CD14-positive monocyte (primary cell): ENCODE data around the gene STK36. TPM values are rescaled to one million over a fixed set of nuclear protein-coding genes. Genes with fewer than 3 reads are reported as not detected.

Experiments
- DNase-seq, 3 donors: peaks; one replicate each; pipeline ENCODE4 v3.0.0-alpha.2; 2011 to 2022
- H2AFZ ChIP-seq: 2 replicates; pipeline ENCODE4 v1.6.0; 2012; ENCODE audit warnings: mild to moderate bottlenecking, low read depth, low read length, inconsistent platforms; ENCODE audit not compliant: insufficient read depth, poor library complexity, severe bottlenecking
- H3K27ac ChIP-seq, 2 donors: 1 replicate in 1 of 2; 2 replicates in 1 of 2; pipeline ENCODE4 v1.5.1; 2012 to 2013; ENCODE audit warnings: low read length in 2 of 2, control low read depth in 1 of 2, inconsistent platforms in 1 of 2, low read depth in 1 of 2, mild to moderate bottlenecking in 1 of 2
- H3K27me3 ChIP-seq, 2 donors: one replicate each; pipeline versions ENCODE4 v1.6.0 to v1.6.1; 2011 to 2013; ENCODE audit warnings: low read length in 2 of 2; ENCODE audit not compliant: control insufficient read depth in 2 of 2, insufficient read depth in 2 of 2
- H3K36me3 ChIP-seq, 2 donors: replicated peaks in 1 of 2; 1 replicate in 1 of 2; 2 replicates in 1 of 2; pipeline versions ENCODE4 v1.5.1 to v1.6.1; 2012 to 2013; ENCODE audit warnings: low read length in 2 of 2, control low read depth in 1 of 2, inconsistent platforms in 1 of 2, mild to moderate bottlenecking in 1 of 2; ENCODE audit not compliant: insufficient read depth in 2 of 2, control insufficient read depth in 1 of 2
- H3K4me1 ChIP-seq, 2 donors: 1 replicate in 1 of 2; 2 replicates in 1 of 2; pipeline versions ENCODE4 v1.5.1 to v1.6.1; 2012 to 2013; ENCODE audit warnings: low read length in 2 of 2, control low read depth in 1 of 2, inconsistent platforms in 1 of 2, mild to moderate bottlenecking in 1 of 2, moderate library complexity in 1 of 2; ENCODE audit not compliant: insufficient read depth in 2 of 2, control insufficient read depth in 1 of 2
- H3K4me2 ChIP-seq: replicated peaks from 2 replicates; pipeline ENCODE3; 2012; ENCODE audit warnings: low read length, moderate library complexity, mild to moderate bottlenecking; ENCODE audit not compliant: poor library complexity, severe bottlenecking; ENCODE audit errors: extremely low read depth
- H3K4me3 ChIP-seq, 3 experiments: fragments of 200-600 bp in 1 of 3; sonication (generic) in 1 of 3; replicated peaks in 1 of 3; 1 replicate in 2 of 3; 2 replicates in 1 of 3; pipeline ENCODE4 v1.5.1; 2011 to 2013; ENCODE audit warnings: low read length in 3 of 3, mild to moderate bottlenecking in 3 of 3, control low read depth in 2 of 3, low read depth in 2 of 3, inconsistent platforms in 1 of 3, moderate library complexity in 1 of 3
- H3K79me2 ChIP-seq: 2 replicates; pipeline ENCODE4 v1.6.0; 2012; ENCODE audit warnings: mild to moderate bottlenecking, control low read depth, inconsistent platforms, low read length, moderate library complexity; ENCODE audit not compliant: insufficient read depth
- H3K9ac ChIP-seq: 2 replicates; pipeline ENCODE4 v1.6.0; 2017; ENCODE audit warnings: low read length, mild to moderate bottlenecking; ENCODE audit not compliant: insufficient read depth, poor library complexity, severe bottlenecking
- H3K9me3 ChIP-seq, 2 donors: replicated peaks in 1 of 2; 1 replicate in 1 of 2; 2 replicates in 1 of 2; pipeline versions ENCODE4 v1.5.1 to v1.6.1; 2012 to 2013; ENCODE audit warnings: low read length in 2 of 2, control low read depth in 1 of 2; ENCODE audit not compliant: control insufficient read depth in 1 of 2, insufficient read depth in 1 of 2
- H4K20me1 ChIP-seq: 2 replicates; pipeline ENCODE4 v1.6.0; 2012; ENCODE audit warnings: mild to moderate bottlenecking, low read length, control low read depth, moderate library complexity; ENCODE audit not compliant: insufficient read depth
- H3K27ac Mint-ChIP-seq, 7 donors: one replicate each; pipeline ENCODE4 v1.8.0; 2020; ENCODE audit warnings: mild to moderate bottlenecking in 7 of 7, mixed read lengths in 7 of 7, moderate library complexity in 6 of 7, inconsistent platforms in 2 of 7
- H3K27me3 Mint-ChIP-seq, 3 donors: one replicate each; pipeline ENCODE4 v1.8.0; 2021 to 2022; ENCODE audit warnings: low read depth in 3 of 3, mild to moderate bottlenecking in 3 of 3, mixed read lengths in 3 of 3, moderate library complexity in 3 of 3, inconsistent platforms in 1 of 3
- H3K36me3 Mint-ChIP-seq, 2 donors: one replicate each; pipeline ENCODE4 v1.8.0; 2020; ENCODE audit warnings: mixed read lengths in 2 of 2, inconsistent platforms in 1 of 2, mild to moderate bottlenecking in 1 of 2
- H3K4me1 Mint-ChIP-seq: one replicate; pipeline ENCODE4 v1.8.0; 2020; ENCODE audit warnings: mild to moderate bottlenecking, mixed read lengths
- H3K4me3 Mint-ChIP-seq, 2 donors: one replicate each; pipeline ENCODE4 v1.8.0; 2020; ENCODE audit warnings: mild to moderate bottlenecking in 2 of 2, mixed read lengths in 2 of 2, moderate library complexity in 1 of 2
- H3K9me3 Mint-ChIP-seq, 7 donors: one replicate each; pipeline ENCODE4 v1.8.0; 2020 to 2022; ENCODE audit warnings: mixed read lengths in 7 of 7, mild to moderate bottlenecking in 6 of 7, moderate library complexity in 6 of 7, inconsistent platforms in 2 of 7
- WGBS: methylation state at CpG from one replicate; pipeline ENCODE4 v1.1.5; 2013; ENCODE audit warnings: missing lambda C conversion rate; ENCODE audit not compliant: insufficient coverage; 5-methylcytosine and 5-hydroxymethylcytosine counted together
- intact Hi-C, 2 donors: fragments of 100-400 bp; cut with micrococcal nuclease; formaldehyde crosslinking; loops; one replicate each; pipeline versions ENCODE4 v1.15.0 to v1.15.1; 2023
- polyA plus RNA-seq, 3 donors: library from polyadenylated mRNA; depleted of rRNA in 1 of 3; unstranded in 2 of 3; stranded (reverse) in 1 of 3; fragments of 300-500 nt in 2 of 3; fragments of >200 nt in 1 of 3; fragmentation: Illumina TruSeq in 2 of 3; gene quantifications; 1 replicate in 2 of 3; 2 replicates in 1 of 3; pipeline ENCODE4 v1.2.3, GENCODE V29; 2012 to 2021
- TF ChIP-seq, protein P1 (sequence below): fragments of 200-600 bp; IDR thresholded peaks from one replicate; pipeline ENCODE4 v1.8.0; 2022; ENCODE audit warnings: antibody characterized with exemption, mild to moderate bottlenecking

The STK36 gene
- polyA plus RNA-seq, 3 donors = 1.3 to 36.2 (median 3.3) TPM

DNA sequence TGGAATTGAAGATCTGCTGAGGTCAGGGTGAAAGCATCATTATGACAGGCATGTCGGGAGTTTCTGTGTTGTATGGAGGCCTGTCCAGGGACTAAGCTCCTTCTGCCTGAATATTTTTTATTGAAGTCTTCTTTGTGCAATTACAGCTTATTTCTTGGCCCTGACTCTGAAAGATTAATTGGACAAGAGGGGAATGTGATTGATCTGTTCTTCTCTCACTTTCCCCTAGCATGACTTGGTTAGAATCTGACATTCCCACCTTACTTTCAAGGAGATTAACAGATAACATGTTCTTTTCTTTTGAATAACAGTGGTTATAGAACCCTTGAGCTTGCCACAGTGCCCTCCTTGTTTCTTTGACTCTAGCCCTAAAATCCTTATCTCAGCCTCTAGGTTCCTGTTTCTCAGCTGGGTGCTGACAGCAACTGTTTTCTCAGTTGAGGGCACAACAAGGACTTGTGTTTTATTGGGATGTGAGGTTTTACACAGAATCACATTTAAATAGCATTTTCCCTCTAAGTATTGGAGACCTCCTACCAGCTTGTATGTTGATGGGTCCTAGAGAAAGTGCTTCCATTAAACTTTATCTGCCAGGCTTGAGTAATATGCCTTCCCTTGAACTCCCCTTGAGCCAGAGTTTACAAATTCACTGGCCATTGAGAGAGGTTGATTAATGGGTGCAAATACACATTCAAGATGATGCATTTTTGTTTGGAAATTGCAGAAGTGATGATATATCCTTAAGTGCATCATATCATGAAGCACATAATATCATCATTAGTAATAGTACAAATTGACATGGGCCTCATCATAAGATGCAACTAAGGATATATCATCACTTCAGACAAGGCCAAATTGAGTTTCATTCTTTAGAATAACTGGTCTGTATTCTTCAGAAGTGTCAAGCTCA lies 51.2 kb downstream of the STK36 start:
- peaks cover 87% of the 10 kb centered on the region for H3K79me2 ChIP-seq
- no peak overlapping the region for H3K4me3 ChIP-seq
- Mint-ChIP-seq H3K4me3 (no peak overlapping the region), H3K36me3 (peaks cover 31 to 53% of the 10 kb centered on the region in 2 donors), H3K27me3 (peaks cover 0 to 2% (median 0%) of the 10 kb centered on the region in 3 donors), H3K9me3 (peaks cover 12 to 29% (median 25%) of the 10 kb centered on the region in 7 donors), H3K4me1 (peaks cover 36% of the 10 kb centered on the region), H3K27ac (peak overlapping the region; percentile 50 to 86 (median 73))
- TF ChIP-seq, protein P1, sequence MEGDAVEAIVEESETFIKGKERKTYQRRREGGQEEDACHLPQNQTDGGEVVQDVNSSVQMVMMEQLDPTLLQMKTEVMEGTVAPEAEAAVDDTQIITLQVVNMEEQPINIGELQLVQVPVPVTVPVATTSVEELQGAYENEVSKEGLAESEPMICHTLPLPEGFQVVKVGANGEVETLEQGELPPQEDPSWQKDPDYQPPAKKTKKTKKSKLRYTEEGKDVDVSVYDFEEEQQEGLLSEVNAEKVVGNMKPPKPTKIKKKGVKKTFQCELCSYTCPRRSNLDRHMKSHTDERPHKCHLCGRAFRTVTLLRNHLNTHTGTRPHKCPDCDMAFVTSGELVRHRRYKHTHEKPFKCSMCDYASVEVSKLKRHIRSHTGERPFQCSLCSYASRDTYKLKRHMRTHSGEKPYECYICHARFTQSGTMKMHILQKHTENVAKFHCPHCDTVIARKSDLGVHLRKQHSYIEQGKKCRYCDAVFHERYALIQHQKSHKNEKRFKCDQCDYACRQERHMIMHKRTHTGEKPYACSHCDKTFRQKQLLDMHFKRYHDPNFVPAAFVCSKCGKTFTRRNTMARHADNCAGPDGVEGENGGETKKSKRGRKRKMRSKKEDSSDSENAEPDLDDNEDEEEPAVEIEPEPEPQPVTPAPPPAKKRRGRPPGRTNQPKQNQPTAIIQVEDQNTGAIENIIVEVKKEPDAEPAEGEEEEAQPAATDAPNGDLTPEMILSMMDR = no peak
- peak in 1 of 3 donors; percentile 23 for DNase-seq
- H3K4me2 ChIP-seq = no peak overlapping the region
- H3K9me3 ChIP-seq = peaks cover 24 to 26% of the 10 kb centered on the region in 2 donors
- H2AFZ ChIP-seq = no peak overlapping the region
- intact Hi-C loops = no loop called here
- H3K36me3 ChIP-seq = peaks cover 5 to 48% of the 10 kb centered on the region in 2 donors
- WGBS = 75% methylated on average over 1 of the region's 1 CpG
- H3K4me1 ChIP-seq = peaks cover 18 to 24% of the 10 kb centered on the region in 2 donors
- H3K9ac ChIP-seq = no peak overlapping the region
- H3K27ac ChIP-seq = peak overlapping the region in 1 of 2 donors; percentile 42
- H4K20me1 ChIP-seq = peaks cover 6% of the 10 kb centered on the region
- no peaks in the 10 kb centered on the region for H3K27me3 ChIP-seq

DNA sequence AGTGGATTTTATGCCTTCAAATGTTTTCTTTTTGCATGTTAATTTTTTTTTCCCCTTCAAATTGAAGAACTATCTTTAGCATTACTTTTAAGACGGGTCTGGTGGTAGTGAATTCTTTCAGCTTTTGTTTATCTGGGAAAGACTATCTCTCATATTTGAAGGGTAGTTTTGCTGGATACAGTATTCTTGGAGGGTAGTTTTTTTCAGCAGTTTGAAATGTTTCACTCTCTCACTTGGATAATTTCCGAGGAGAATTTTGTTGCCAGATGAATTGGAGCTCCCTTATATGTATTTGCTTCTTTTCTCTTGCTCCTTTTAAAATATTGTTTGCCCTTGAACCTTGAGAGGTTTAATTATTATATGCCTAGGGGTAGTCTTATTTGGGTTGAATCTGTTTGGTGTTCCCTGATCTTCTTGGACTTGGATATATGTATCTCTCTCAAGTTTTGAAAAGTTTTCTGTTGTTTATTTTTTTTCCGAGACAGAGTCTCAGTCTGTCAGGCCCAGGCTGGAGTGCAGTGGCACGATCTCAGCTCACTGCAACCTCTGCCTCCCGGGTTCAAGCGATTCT lies 54.2 kb downstream of the STK36 start:
- intact Hi-C loops = loop anchor here (2.0 to 5.0 kb wide), 3 partner anchors 15 to 121 kb away; partner anchors contain the start of gene TTLL4 (in 1 of the 2)

More for the DNA sequence above, 54.2 kb downstream of the STK36 start:
- peaks cover 28 to 34% of the 10 kb centered on the region in 2 donors for H3K4me1 ChIP-seq
- no peak overlapping the region for H3K4me2 ChIP-seq
- no peak overlapping the region for H2AFZ ChIP-seq
- Mint-ChIP-seq H3K27ac (no peak overlapping the region), H3K4me3 (no peak overlapping the region), H3K4me1 (peaks cover 40% of the 10 kb centered on the region), H3K27me3 (no peaks in the 10 kb centered on the region), H3K9me3 (peaks cover 12 to 29% (median 25%) of the 10 kb centered on the region in 7 donors), H3K36me3 (peaks cover 18 to 43% of the 10 kb centered on the region in 2 donors)
- H3K27ac ChIP-seq = no peak overlapping the region
- peaks cover 3 to 28% of the 10 kb centered on the region in 2 donors for H3K36me3 ChIP-seq
- peaks cover 79% of the 10 kb centered on the region for H3K79me2 ChIP-seq
- no peaks in the 10 kb centered on the region for H4K20me1 ChIP-seq
- no peak for DNase-seq
- peaks cover 24 to 26% of the 10 kb centered on the region in 2 donors for H3K9me3 ChIP-seq
- H3K27me3 ChIP-seq = no peaks in the 10 kb centered on the region
- no peak overlapping the region for H3K4me3 ChIP-seq
- TF ChIP-seq, protein P1 = no peak
- H3K9ac ChIP-seq = no peak overlapping the region
- WGBS = no CpG with 5 or more reads among the region's 6 CpGs
